D341Med (cell line): ENCODE measurements around the gene CCDC194.

Experiments
- DNase-seq: peaks from one replicate; pipeline ENCODE4 v3.0.0; 2012; ENCODE audit warnings: low spot score

CCDC194 gene, protein sequence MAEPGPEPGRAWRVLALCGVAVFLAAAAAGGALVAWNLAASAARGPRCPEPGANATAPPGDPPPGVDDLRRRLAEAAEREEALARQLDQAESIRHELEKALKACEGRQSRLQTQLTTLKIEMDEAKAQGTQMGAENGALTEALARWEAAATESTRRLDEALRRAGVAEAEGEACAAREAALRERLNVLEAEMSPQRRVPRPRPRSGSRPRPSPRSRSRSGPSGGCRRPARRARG

GRCh38 chr19:17393914-17394313, at the start of gene CCDC194:
Gene CCDC194, minus strand, starts transcription at chr19:17394196. Its CDS starts 38 bp downstream, at chr19:17394158.
- no peak for DNase-seq

DNA sequence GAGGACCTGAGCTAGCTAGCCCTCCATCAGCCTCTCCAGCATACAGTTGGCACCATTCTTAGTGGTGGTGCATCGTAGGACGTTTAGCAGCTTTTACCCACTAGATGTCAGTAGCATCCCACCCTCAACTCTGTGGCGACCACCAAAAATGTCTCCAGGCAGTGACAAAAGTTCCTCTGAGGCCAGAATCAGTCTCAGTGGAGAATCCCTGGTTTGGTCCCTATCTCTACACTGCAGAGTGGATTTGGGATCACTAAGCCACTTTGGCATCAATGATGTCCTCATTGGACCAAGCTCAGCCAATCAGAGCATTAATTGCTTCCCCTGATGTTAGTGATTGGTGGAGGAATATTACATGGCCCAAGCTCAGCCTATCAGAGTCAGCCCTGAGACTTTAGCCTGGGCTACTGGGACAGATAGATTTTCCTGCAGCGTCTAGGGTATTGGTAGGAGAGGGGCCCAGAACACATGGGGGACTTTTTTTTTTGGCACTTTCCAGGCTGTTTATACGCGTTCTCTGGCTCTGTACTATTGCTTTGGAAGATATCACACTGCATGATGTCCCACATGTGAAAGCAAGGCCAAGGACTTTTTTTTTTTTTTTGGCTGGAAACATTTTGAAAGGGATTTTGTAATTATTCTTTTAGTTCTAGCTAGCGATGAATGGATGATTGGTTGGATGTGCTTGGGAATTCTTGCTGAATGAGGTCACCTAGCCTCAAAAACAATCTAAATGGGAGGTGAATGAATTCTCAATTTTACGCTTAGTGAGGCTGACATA, 47.4 kb upstream of the CCDC194 start:
- DNase-seq, result peak; percentile 59

GRCh38 chr19:17436874-17437267, 42.9 kb upstream of the CCDC194 start:
- DNase-seq, result no peak

DNA sequence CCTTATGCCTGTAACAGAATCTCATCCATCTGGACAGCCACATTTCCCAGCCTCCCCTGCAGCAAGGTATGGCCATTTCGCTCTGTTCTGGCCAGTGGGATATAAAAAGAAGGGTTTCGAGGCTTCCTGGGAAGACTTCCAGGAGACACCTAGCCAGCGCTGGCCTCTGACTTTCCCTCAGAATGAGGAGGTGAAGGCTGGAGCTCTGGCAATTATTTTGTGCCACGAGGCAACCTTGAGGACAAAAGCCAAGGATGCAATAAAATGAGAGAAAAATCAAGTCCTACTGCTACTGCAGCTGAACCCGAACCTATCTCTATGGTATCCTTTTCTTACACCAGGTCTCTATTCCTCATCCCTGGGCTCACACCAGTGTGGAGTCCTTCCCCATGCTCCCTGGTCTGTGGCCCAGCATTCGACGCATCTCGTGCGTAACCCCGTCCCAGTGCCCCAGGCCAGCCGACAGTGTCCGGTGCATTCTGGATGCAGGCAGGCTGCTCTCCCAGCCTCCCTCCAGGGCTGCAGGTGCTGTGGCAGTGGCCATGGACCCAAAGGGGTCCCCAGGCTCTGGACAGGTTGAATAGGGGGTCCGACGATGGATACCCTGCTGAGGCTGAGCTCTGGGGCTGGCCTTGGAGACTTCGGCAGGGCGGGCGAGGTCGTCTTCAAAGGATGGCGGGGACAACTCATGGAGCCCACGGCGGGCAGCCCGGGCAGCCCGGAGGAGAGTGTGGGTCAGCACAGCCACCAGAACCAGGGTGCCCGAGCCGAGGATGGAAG, 42.3 kb upstream of the CCDC194 start:
- no peak for DNase-seq

GRCh38 chr19:17435218-17435617, 41.2 kb upstream of the CCDC194 start:
- no peak for DNase-seq

GRCh38 chr19:17431417-17431816, 37.4 kb upstream of the CCDC194 start:
- no peak for DNase-seq

DNA sequence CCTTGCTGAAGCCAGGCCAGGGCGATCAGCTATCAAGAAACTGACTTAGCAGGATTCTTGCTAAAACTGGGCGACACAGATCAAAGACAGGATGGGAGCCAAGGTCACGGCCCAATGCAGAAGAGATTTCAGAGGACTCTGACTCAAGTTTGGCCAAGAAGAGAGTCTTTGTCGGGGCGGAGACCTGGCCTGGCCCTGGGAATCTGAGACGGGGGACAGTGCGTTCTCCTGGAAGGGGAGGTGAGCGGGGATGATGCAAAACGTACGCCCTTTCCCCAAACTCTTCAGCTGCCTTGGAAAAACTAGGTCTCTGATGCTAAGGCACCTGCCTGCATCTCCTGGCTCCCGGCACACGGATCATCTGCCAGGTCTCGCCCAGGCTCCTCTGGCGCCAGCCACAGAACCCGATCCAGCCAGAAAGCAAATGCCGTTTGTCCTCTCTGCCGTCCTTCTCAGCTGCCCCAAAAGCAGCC, 35.7 kb upstream of the CCDC194 start:
- no peak for DNase-seq

DNA sequence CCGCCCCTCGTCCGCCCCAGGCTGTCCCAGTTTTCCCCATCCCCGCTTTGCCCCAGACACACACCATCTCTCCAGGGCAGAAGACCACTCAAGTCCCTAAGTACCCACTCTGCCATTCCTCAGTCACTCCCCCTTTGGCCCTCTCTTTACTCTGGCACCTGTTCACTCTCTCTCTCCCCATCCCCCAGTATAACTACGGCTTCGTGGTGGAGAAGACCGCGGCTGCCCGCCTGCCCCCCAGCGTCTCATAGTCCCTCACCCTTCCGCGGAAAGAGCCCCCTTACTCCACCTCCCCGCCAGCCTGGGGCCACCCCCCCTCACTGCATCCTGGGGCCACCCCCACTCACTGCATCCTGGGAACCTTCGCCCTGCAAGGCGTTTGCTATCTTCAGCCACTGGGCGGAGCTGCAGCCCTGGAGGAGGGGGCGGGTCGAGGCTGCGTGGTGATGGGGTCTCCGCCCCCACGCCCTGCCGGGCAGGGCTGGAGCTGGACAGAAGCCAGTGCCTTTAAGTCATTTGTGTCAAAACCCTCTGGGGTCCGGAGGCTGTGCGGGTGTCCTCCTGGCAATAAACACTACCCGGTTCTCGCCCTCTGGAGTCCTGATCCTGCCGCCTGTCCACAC, 30.9 kb upstream of the CCDC194 start:
- peak; percentile 86 for DNase-seq

DNA sequence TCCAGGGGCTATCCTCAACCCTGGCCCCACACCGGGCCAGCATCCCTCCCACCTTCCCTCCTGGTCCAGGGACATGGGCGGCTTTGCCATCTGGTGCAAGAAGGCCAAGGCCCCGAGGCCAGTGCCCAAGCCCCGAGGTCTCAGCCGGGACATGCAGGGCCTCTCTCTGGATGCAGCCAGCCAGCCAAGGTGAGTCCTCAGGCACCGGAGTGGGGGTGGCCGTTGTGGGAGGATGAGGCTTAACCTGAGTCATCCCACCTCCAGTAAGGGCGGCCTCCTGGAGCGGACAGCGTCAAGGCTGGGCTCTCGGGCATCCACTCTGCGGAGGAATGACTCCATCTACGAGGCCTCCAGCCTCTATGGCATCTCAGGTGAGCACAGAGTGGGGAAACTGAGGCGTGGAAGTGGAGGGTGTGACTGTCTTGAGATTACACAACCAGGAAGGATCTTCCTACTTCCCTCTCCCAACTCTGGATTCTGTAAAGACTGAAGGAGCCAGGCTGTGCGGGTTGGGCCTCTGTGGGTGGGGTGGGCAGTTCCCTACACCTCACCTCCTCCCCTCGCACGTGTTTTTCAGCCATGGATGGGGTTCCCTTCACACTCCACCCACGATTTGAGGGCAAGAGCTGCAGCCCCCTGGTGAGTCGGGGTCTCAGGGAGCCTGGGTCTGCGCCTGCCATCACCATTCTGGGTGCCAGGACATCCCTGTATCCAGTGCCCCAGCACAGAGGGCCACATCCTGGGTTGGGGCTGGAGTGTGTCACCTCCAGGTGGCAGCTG, 29.6 kb upstream of the CCDC194 start:
- no peak for DNase-seq

DNA sequence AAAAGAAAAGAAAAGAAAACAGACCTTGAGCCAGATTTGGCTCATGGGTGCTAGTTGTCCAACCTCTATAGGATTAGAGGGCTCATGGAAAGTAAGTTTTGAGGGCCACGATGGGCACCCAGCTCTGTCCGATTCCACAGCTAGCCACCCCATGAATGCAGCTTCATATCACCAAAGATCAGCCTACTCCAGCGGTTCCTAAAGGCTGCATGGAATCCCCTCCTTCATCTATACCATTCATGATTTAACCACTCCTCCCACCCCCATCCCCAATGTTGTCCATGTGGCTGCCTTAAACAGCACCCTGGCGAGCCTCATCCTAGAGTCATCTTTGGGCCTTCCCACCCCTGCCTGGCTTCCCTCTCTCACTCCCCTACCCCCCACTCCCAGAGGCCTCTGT, 27.9 kb upstream of the CCDC194 start:
- DNase-seq, result no peak

- peak; percentile 82 for DNase-seq
These were observed 26.5 kb upstream of the CCDC194 start for GRCh38 chr19:17420475-17420924.

DNA sequence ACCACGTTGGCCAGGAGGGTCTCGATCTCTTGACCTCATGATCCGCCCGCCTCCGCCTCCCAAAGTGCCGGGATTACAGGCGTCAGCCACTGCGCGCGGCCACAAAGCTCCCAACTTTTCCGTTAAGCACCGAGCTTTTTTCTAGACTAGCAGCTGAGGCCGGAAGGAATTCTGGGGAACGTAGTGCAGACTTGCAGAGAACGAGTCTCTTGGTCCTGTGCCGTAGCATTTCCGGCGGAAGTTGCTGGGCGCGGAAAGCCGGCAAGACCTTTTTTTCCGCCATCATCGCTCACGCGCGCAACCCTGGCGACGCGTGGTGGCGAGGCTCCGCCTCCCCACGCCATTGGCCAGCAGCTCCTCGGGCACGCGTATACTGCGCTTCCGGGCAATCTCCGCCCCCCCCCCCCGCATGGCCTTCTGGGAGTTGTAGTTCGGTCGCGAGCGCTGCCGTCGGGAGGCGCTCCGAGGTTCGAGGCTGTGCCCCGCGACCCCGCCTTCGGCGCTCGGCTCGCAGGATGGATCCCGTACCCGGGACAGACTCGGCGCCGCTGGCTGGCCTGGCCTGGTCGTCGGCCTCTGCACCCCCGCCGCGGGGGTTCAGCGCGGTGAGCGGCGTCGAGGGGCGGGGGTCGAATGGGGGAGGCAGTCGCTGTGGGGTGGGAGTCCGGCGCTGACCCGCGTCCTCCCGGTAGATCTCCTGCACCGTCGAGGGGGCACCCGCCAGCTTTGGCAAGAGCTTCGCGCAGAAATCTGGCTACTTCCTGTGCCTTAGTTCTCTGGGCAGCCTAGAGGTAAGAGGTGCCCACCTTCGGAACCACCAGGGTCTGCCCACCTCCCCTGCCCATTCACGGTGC, 25.9 kb upstream of the CCDC194 start, which contains the start of gene MVB12A:
Gene MVB12A (plus strand): TSS at position 427 of the 854 bp plus-strand sequence. CDS start 89 bp downstream, at position 516.
- DNase-seq, result peak; percentile 98

DNA sequence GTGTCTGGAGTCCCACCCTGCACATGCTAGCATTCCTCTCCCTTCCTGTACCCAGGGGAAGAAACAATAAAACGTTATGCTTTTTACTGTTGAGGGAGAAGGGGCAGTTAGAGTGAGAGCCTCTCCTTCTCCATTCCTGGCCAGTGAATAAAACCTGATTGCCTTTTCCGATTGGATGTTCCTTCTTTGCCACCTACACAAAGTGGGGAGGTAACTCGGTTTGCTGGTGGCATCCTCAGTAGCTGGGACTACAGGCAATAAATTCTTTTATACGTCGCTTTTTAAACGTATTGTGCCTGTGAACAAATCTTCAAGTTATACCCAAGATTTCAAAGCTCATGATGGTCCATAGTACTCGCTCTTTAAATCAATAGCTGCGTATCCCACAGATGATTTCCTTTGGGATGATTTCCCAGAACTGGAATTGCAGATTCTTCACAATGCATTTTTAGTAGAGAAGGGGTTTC, 25.2 kb upstream of the CCDC194 start:
- no peak for DNase-seq

DNA sequence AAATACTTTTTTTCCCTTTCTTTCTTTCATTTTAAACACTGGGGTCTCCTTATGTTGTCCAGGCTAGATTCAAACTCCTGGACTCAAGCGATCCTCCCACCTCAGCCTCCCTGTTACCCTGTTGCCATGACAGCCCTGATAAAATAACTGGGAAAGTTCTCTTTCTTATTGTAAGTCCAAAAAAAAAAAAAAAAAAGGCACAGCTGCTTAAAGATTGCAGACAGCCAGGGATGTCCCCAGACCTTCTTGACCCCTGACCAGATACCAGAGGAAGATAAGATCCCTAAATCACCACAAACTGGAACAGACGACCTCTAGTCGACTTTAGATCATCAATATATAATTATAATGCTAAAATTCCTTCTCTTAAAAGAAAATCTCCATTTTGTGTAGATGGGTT, 24.7 kb upstream of the CCDC194 start:
- no peak for DNase-seq

GRCh38 chr19:17415121-17415520, 21.1 kb upstream of the CCDC194 start:
- DNase-seq, result no peak

GRCh38 chr19:17414097-17414496, 20.1 kb upstream of the CCDC194 start:
- no peak for DNase-seq

- DNase-seq, result peak; percentile 14
These were observed 17.8 kb upstream of the CCDC194 start for GRCh38 chr19:17411801-17412200.

GRCh38 chr19:17409990-17410389, 16.0 kb upstream of the CCDC194 start:
- no peak for DNase-seq

DNA sequence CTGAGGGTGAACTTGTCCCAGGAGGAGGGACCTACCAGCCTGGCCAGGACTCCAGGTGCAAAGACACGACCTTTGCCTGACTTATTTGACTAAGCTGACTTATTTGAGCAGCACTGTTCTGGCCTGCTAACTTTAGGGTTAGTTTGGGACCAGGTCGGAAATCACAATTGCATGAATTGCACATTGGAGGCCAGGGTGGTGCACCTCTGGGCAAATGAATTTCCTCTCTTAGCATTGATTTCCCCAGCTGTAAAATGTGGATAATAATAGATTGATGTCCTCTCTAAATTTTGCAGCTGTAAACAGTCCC, 12.8 kb upstream of the CCDC194 start:
- DNase-seq, result no peak
